Stimulated activated CD8-positive, alpha-beta memory T cell treated with anti-CD3 and anti-CD28 coated beads, Interleukin-7, amount 100 ng/mL, for 24 hours (primary cell): ENCODE measurements around the gene DIAPH2.
"Not testable (repeated sequence)": the region's sequence is repeated elsewhere in the genome, so short reads cannot be mapped to it uniquely, and the experiment has no call there.

Experiments
- DNase-seq: peaks from one replicate; pipeline ENCODE4 v3.0.0-alpha.2; 2020; ENCODE audit warnings: low read depth

DIAPH2 gene

DNA sequence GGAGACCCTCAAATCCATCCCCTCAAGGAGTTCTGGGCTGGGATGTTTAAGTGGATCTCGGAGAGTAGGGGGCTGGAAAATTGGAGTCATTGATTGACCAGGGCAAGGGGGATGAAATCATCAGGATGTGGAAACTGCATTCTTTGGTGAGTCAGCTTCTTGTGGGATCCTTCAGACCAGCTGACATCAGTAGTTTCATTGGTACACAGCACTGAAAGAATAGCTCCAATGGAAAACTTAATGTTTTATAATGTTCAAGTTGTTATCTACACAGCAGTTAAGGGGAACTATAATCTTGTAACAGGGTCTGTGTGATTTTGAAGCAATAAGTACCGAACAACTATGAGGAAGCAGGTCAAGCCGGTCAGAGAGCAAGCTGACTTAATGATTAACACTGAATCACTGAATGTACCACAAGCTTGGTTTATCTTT, 705.1 kb downstream of the DIAPH2 start:
- DNase-seq = no peak

DNA sequence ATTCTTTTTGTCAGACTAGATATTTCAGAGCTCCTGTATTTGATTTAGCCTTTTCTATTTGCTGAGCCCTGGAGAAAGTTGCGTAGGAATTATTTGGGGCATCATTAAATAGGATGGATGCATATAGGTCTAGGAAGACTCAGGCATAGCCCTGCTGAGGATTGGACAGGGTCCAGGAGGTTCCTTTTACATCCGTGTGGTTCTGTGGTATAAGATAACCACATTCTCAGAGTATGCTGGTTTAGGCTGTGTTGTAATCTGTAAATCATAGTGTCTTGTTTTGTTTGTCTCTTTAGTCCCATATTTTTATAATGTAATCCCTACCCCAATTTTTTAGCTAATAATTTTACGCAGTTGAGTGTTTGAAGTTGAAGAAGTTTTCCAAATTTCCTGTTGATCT, 712.7 kb downstream of the DIAPH2 start:
- DNase-seq = no peak

DNA sequence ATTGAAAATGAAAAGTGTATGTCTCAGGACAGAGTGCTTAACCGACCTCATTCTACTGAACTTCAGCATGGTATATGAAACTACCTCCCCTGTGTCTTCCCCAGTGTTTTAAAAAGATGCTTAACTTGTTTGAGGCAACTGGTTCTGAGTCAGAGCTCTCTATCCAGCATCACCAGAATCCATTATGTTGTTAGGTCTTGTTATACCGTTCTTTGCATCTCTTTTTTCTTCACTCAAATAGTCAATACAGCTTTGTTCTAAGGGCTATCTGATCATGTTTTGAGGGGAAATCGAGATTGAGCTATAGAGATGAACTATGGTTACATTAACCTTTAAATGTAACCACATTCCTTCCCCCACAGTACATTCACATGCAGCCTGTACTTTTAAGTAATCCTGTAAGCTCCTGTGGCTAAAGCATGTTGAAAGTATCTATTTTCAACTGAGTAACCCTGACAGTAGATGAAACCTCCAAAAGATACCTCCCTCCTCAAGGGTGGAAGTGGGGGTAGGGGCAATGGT, 713.4 kb downstream of the DIAPH2 start:
- DNase-seq = no peak

DNA sequence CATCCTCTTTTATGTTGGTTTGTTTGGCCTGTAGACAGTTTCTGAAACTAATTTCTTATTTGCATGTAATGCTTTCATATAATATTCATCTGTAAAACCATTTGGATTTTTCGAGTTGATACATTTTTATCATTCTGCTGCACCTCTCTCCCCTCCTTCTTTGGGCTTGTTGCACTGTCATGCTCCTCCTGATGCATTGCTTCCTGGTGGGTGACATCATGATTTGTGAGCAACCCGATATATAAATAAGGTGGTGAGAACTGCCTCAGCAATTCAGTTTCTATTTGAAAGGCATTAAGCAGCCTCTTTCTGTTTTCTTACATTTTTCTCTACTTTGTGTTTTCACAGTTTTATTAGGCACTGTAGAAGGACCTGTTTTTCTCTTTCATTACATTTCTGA, 714.8 kb downstream of the DIAPH2 start:
- no peak for DNase-seq

DNA sequence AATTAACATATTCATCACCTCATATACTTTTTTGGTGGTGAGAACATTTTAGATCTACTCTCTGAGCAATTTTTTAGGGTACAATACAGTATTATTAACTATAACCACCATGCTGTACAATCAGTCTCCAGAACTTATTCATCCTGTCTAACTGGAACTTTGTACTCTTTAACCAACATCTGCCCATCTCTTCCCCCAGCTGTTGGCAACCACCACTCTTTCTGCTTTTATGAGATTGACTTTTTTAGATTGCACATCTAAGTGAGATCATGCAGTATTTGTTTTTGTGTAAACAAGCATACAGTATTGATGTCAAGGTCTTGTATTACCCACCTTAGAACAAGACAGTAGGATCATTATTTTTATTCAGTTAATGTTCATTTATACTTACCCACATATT, 715.9 kb downstream of the DIAPH2 start:
- DNase-seq = no peak

DNA sequence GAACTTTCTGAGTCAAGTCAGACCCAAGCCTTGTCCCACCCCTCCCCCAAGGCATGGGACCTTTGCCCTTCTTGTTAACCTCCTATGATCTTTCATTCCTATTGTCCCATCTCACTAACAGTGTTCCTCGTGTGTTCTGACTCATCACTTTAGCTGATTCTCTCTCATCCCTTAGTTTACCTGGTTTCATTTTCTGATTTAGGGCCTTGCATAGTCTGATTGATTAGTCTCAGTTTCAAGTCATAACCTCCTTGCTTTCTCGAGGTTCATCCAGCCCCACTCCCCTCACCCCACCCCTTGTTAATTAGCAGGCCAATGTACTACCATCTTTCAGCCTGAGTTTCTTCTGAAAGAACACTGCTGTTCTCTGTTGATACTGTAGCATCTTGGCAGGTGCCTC, 716.5 kb downstream of the DIAPH2 start:
- DNase-seq = no peak

DNA sequence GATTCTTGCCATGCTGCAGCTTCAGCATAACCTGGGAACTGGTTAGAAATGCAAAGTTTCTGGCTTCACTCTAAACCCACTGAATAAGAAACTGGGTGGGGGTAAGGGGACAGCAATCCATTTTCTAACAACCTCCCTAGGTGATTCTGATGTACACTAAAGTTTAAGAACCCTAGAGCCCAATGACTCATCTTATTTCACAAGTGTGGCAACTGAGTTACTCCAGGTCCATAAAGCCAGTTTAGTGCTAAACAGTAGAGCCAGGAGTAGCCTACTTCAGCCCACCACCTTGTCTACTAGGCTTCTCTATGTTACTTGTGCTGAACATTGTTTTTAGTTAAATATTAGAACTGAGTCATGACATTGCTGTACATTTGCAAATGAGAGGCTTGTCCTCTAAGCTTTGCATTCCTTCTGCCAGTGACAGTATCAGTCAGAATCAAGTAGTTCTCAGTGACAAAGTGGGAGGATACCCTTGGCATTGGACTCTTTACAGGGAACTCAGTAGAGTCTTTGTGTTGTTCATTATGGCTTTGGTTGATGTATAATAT, 717.0 kb downstream of the DIAPH2 start:
- DNase-seq = no peak

DNA sequence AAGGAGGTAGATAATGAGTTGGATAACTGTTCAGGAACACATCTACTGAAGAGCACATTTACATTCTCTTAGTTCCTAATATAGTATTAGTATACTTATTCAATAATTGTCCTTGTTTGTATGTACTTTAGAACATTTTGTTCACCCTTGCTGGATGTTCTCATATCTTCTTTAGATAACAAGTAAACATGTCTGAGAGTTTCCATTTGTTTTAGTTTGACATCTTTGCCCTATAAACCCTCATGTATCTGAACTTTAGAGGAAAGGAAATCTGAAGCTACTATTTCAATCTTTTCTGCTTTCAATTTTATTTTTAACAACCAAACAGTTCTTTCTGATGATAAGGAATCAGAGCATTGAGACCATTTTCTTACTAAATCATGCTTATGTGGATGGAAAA, 717.7 kb downstream of the DIAPH2 start:
- no peak for DNase-seq

DNA sequence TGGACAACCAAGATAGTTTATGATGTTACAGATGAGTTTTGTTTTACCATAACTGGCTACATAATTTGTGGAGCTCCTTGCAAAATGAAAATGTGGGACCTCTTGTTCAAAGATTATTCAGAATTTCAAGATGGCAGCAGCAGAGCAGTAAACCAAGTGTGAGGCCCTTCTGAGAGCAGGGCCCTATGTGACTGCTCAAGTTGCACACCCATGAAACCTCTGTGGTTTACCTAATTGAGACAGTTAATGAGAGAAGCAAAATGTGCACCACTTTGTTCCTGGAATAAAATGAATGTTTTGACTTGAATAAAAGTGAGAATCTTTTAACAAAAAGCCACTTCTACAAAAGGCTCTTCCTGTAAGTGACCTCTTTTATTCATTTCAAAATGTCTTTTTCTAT, 718.3 kb downstream of the DIAPH2 start:
- no peak for DNase-seq

DNA sequence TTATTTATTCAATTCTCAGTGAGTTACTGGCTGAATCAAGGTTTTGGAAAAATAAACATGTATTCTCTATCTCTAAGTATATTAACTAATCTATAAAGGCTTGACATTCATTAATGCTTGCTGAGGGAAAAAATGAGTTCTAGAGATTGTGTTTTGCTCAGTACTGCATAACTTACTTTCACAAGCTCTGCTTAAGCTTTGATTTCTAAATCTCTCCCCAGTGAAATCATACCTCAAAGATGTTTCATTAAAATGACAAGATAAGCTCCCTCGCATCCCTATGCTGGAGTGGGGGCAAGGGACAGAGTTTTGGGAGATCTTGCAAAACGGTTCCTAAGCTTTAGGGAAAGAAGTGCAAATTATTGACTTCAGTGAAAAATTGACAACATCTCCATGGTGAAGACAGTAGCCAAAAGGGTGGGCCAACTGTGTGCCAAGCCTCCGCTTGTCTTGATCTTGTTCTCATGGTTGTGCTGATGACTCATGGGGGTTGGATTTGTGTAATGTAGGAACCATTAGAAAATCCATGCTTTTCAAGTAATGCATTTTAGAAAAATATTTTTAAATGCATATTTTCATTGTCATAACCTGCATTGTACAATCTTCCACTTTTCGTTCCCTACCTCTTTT, 720.5 kb downstream of the DIAPH2 start:
- no peak for DNase-seq

DNA sequence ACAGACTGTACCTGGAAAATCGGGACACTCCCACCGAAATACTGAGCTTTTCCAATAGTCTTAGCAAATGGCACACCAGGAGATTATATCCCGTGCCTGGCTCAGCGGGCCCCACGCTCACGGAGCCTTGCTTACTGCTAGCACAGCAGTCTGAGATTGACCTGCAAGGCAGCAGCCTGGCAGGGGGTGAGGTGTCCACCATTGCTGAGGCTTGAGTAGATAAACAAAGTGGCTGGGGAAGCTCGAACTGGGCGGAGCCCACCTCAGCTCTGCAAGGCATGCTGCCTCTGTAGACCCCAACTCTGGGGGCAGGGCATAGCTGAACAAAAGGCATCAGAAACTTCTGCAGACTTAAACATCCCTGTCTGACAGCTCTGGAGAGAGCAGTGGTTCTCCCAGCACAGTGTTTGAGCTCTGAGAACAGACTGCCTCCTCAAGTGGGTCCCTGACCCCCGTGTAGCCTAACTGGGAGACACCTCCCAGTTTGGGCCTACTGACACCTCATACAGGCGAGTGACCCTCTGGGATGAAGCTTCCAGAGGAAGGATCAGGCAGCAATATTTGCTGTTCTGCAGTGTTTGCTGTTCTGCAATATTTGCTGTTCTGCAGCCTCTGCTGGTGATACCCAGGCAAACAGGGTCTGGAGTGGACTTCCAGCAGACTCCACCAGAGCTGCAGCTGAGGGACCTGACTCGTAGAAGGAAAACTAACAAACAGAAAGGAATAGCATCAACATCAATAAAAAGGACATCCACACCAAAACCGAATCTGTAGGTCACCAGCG, 725.2 kb downstream of the DIAPH2 start:
- DNase-seq = not testable (repeated sequence)

DNA sequence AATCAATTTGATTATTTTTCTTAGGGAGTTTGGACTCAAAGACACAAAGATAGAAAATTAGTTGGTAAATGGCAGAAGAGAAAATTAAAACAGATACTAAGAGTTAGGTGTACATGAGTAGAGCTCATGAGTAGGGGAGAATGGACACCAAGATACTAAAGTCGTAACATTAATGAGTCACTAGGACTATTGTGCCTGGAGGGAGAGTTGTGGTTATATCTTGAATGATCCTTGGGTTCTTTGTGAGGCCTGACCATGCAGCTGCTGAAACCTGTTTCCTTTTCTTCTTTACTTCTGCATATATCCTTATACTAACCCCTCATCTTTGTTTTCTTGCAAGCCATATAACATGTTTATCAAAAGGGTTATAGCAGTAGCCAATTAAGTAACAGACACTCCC, 731.8 kb downstream of the DIAPH2 start:
- no peak for DNase-seq

DNA sequence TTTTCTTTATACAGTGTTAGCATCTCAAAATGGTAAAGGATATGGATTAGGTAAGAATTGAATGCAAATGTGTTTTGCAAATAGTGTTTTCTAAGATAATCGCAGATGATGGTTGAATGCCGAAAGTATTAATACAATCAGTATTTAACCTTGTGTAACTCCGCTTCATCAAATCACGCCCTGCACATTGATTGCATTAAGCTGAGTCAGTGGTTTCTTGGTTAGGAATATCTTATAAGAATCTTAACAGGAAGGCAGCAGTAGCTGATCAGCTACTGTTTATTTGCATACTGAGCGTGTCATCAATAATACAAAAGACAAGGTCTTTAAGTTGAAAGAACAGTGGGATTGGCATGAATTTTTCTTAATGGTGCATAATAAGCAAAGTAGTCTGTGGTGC, 744.5 kb downstream of the DIAPH2 start:
- DNase-seq = no peak

DNA sequence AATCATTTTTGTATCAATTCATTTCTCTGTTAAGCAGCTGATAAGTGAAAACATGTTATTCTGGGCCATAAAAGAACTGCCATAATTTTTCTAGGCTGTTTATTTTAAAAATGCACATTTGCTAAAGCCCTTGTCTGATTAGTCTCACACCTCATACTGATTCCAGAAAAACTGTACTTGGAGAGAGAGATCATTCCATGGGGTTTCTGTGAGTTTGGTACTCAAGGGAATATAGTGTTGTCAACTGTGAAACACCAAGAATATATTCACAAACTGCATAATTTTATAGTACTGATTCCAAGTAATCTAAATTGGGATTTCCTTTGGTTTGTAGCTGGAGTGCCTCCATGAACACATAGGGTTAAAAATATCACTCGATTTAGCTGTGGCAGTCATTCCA, 746.6 kb downstream of the DIAPH2 start:
- DNase-seq = no peak

DNA sequence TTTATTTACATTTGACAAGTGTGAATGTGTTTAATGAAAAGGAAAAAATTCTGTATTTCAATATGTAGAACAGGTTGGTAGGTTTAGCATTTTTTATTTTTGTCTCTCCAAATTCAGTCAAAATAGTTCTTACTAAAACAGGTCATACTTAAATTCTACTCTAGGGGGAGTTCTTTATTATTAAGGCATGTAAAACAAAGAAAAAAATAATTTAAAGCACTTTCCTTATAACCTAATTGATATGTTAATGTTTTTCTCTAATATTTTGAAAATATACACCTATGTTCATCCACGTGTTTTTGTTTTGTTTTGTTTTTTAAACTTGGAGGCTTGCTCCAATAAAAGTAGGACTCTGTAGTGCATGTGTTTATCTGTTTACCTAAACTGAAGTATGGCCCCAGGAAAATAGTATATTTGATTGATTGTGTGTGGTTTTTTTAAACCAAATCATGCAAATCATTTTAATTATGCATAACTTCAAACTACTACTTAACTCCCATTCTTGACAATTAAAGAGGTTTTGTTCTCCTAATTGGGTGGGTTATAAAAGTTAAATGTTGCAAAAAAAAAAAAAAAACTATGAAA, 761.7 kb downstream of the DIAPH2 start:
- no peak for DNase-seq

DNA sequence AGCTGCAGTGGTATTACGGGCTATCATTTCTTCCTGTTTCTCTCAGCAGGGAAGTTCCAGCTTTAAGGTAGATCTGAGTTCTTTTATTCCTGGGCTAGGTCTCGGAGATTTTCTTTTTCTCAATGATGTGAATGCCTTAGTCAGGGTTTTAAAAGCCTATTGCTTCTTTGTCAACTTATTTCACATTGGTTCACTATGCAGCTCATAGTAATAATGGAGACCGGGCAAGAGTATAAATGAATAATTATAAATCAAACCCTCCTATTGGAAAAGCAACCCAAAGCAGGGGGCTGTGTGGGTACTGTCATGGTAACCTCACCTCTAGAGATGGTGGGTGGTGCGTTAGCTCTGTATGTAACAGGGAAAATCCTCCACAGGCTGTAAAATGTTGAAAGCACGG, 762.7 kb downstream of the DIAPH2 start:
- DNase-seq = no peak

DNA sequence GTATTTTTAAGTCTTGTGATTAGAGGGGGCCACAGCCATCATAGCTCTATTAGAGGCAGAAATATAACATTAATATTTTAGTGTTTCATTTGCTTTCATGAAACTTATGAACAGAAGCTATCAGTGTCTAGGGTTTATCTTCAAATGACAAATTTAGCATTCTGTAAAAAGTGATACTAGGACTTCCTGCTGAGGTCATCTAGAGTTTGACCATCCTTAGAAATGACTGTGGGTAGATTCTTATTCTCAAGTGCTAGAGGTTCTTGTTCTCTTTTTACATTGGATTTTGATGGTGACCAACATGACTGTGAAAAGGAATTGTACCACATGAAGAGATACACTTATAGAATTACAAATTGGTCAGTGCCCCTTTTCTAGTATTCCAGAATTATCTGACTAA, 767.6 kb downstream of the DIAPH2 start:
- DNase-seq = no peak

DNA sequence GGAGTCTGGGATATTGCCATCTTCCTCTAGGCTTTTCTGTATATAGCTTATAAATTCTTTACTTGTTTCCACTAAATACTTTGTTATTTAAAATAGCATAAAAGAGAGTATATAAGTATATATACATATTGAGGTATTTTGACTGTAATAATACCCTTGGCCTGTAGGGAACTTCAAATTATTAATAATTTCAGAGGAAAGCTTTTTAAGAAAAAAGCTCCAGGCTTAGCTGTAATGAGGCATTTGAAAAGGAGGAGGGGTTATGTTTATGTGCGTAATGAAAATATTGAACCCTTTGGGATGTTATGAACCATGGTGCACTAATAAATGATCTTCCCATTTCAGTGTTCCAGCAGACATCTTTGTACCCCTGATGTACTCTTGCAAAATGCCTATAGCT, 777.1 kb downstream of the DIAPH2 start:
- no peak for DNase-seq

DNA sequence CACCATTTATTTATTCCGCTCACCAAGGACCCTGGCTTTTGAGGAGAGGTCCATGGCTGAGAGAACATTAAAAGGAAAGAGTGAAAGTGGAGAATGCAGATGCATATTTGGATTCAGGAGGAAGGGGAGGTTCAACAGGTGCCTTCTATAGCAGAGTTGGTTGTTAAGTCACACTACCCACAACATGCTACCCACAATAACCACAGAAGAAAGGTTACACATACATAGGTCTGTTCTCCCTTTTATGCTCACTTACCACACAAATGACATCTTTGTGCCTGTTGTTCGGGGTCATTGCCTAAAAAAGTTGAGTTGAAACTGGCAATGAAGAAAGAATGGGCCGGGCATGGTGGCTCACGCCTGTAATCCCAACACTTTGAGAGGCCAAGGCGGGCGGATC, 786.4 kb downstream of the DIAPH2 start:
- DNase-seq = no peak

DNA sequence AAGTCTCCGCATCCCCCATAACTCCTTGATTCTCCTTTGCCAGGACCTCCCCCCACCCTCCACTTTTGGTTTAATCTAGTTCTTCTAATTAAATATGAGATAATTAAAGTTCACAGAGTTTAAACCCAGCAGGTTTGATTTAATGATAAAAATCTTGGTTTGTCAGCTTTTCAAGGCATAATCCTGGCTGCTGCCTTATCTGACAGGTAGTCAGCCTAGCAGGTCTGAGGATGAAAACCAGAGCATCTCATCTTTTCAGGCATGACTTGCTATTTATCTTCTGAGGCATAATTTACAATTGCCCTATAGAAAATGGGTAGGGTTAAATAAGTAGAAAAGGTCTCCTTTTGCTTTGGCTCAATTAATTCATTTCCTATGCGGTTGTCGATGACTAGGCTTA, 790.3 kb downstream of the DIAPH2 start:
- DNase-seq = no peak

DNA sequence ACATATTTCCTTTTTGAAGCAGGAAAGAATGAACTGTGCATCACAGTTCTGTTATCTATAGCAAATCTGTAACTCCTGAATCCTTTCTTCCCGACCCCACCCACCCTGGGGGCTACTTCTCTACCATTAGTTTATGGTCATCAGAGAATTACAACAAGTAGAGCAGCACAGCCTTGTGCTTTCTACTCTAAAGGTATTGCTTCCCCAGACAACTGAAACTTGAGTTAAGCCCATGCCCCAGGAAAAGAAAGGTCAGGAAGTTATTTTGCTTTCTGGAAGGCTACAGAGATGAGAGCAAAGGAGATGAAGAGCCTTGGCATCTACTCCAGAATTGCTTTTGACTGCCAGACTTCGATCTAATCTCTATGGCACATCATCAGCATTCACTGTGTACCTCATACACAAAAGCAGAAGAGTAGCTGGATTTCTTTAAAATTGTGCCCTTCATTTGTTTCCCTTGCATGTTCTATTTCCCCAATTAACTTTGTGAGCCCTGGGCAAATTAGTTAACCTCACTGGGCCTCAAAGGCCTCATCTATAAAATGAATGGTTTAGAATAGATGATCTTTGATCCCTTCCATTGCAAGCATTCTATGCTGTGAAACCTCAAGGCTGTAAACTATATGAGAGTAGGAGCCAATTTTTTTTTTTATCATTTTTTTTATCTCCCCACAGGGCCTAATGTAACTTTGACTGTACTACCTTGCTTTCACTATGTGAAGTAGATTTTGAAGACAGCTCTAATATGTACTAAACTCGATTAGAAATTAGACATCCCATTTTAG, 794.7 kb downstream of the DIAPH2 start:
- no peak for DNase-seq

DNA sequence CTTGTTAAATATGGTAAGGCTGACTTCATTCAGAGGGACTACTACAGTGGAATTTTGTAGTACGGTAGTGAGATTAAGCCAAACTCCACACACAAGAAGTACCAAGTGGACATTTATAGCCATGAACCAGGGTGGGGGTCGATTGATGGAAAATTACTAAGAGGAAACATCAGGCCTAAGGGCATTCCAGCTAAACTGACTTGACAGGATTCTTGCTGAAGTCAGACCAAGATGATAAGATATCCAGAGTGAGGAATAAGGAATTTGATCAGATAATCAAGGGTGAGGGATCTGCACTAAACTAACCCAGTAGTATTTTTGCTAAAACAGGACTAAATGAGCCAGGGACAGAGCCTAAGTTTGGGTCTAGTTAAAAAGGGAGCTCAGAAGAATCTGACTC, 796.6 kb downstream of the DIAPH2 start:
- DNase-seq = no peak
